SK-N-SH (cell line): Measurements from ENCODE around the gene NUP188.

Source experiments
- CTCF ChIP-seq: fragments of 200-600 bp; sonication (generic); IDR thresholded peaks from 2 replicates; pipeline ENCODE4 v1.6.1; 2017; ENCODE audit warnings: antibody characterized with exemption, mild to moderate bottlenecking, moderate library complexity
- REST ChIP-seq: IDR thresholded peaks from 2 replicates; pipeline ENCODE4 v1.6.1; 2012; ENCODE audit warnings: mild to moderate bottlenecking, low read depth, low read length, moderate library complexity

- TF ChIP-seq CTCF (no peak), REST (no peak)
Observed at GRCh38 chr9:129009584-129010141, 62.2 kb downstream of the NUP188 start.
